GM18868 (cell line): ENCODE measurements around the gene SMAP1.
A peak's percentile ranks its signal among the peaks of the same experiment; 100 is the strongest.

Experiments used
- ATAC-seq: cut with Tn5 transposase; IDR thresholded peaks from one replicate; pipeline ENCODE4 v1.9.1; 2021; ENCODE audit warnings: mild to moderate bottlenecking, moderate library complexity; ENCODE audit not compliant: unreplicated experiment

SMAP1 gene

GRCh38 chr6:70884074-70884983 lies 216.6 kb downstream of the SMAP1 start:
- peak; percentile 76 for ATAC-seq

GRCh38 chr6:70886071-70886470 lies 218.4 kb downstream of the SMAP1 start:
- ATAC-seq, result no peak

- ATAC-seq, result no peak
Observed at GRCh38 chr6:70886661-70887060, 219.0 kb downstream of the SMAP1 start.

- ATAC-seq, result no peak
Observed at GRCh38 chr6:70889270-70889669, 221.6 kb downstream of the SMAP1 start.

- no peak for ATAC-seq
Observed at GRCh38 chr6:70894001-70894400, 226.3 kb downstream of the SMAP1 start.

- no peak for ATAC-seq
Observed at GRCh38 chr6:70900047-70900446, 232.4 kb downstream of the SMAP1 start.

- ATAC-seq, result no peak
Observed at GRCh38 chr6:70901324-70901723, 233.6 kb downstream of the SMAP1 start.

- no peak for ATAC-seq
Observed at GRCh38 chr6:70903665-70904452, 236.2 kb downstream of the SMAP1 start.

- ATAC-seq, result no peak
Observed at GRCh38 chr6:70905742-70906141, 238.1 kb downstream of the SMAP1 start.
